ENCODE data around the gene LPCAT3. TPM values are rescaled to one million over a fixed set of nuclear protein-coding genes. Genes with fewer than 3 reads are reported as not detected.

The LPCAT3 gene
- total and polyA plus RNA-seq, 8 donors, result 15.0 to 116 (median 48.2) TPM

DNA sequence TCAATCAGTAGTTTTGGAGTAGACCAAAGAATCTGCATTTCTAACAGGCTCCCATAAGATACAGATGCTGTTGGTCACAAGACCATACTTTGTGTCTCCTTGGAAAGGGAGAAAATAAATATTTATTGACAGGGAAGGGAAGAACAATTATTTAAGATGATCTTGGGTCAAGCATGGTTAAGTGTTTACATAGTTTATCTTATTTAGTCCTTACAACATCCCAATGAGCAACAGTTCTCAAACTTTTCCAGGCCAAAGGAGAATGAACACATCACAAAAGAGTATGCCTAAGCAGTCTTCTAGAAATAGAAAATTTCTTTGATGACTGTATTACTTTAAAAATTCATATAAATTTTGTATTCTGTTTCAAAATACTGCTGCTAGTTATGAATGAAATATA lies 8.8 kb downstream of the LPCAT3 start:
- H3K9me3 ChIP-seq, result no peaks in the 10 kb centered on the region
- no peak for TF ChIP-seq EP300 (IDR thresholded peaks at IDR 0.05)
- TF ChIP-seq, protein P1, sequence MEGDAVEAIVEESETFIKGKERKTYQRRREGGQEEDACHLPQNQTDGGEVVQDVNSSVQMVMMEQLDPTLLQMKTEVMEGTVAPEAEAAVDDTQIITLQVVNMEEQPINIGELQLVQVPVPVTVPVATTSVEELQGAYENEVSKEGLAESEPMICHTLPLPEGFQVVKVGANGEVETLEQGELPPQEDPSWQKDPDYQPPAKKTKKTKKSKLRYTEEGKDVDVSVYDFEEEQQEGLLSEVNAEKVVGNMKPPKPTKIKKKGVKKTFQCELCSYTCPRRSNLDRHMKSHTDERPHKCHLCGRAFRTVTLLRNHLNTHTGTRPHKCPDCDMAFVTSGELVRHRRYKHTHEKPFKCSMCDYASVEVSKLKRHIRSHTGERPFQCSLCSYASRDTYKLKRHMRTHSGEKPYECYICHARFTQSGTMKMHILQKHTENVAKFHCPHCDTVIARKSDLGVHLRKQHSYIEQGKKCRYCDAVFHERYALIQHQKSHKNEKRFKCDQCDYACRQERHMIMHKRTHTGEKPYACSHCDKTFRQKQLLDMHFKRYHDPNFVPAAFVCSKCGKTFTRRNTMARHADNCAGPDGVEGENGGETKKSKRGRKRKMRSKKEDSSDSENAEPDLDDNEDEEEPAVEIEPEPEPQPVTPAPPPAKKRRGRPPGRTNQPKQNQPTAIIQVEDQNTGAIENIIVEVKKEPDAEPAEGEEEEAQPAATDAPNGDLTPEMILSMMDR (IDR thresholded peaks at IDR 0.05), result no peak
- TF ChIP-seq POLR2A (IDR thresholded peaks at IDR 0.05), result no peak
- no peak for TF ChIP-seq POLR2AphosphoS5 (IDR thresholded peaks at IDR 0.05)
- H3K4me3 ChIP-seq, result no peak overlapping the region
- DNase-seq, result no peak
- H3K4me1 ChIP-seq, result peaks cover 0 to 84% (median 39%) of the 10 kb centered on the region in 4 donors
- intact Hi-C loops (cut with DNase I; ENCODE audit: low total_unique reads), result no loop called here
- no peaks in the 10 kb centered on the region for H3K27me3 ChIP-seq
- H3K27ac ChIP-seq, result no peak overlapping the region
- peaks cover 10 to 49% (median 38%) of the 10 kb centered on the region in 4 donors for H3K36me3 ChIP-seq

DNA sequence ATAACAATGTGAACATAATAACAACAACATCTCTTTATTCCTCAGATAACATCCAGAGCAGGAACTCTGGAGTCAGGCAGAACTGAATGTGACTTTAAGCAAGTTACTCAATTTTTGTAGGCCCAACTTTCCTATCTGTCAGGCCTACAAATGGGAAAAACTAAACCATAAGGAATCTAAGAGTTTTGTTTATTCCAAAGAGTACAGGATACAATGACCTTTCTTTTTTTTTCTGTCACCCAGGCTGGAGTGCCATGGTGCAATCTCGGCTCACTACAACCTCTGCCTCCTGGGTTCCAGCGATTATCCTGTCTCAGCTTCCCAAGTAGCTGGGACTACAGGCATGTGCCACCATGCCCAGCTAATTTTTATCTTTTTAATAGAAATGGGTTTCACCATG lies 9.4 kb downstream of the LPCAT3 start:
- Histone ChIP-seq H3K4me3 (no peak overlapping the region), H3K4me1 (peaks cover 0 to 83% (median 38%) of the 10 kb centered on the region in 4 donors), H3K27ac (peak overlapping the region in 1 of 5 donors; percentile 14), H3K27me3 (no peaks in the 10 kb centered on the region), H3K9me3 (no peaks in the 10 kb centered on the region), H3K36me3 (peaks cover 10 to 43% (median 33%) of the 10 kb centered on the region in 4 donors)
- TF ChIP-seq, protein P1 (IDR thresholded peaks at IDR 0.05), result no peak
- TF ChIP-seq POLR2AphosphoS5 (IDR thresholded peaks at IDR 0.05) (no peak), POLR2A (IDR thresholded peaks at IDR 0.05) (no peak), EP300 (IDR thresholded peaks at IDR 0.05) (no peak)
- intact Hi-C loops (cut with DNase I; ENCODE audit: low total_unique reads), result no loop called here
- DNase-seq, result no peak
- 88 to 97% (median 89%) methylated on average over 2 of the region's 2 CpGs for WGBS, 5 donors

DNA sequence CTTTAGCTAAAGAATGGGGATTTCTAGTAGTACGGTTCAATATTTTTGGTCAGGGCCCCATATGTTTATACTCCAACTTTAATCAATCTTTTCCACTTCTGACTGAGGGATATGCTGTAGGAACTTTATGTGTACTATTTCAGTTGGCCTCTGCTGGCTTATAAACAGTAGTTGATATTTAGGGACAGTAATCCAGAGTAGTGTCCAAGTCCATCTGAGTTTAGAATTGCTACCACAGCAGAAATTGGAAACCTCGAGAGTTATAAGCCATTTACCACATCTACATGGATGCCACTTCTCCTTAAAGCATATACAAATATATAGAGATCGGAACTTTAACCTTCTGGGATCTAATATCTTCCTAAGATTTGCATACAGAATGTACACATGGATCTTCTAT lies 11.6 kb downstream of the LPCAT3 start:
- Histone ChIP-seq H3K27me3 (no peaks in the 10 kb centered on the region), H3K4me1 (peaks cover 0 to 61% (median 27%) of the 10 kb centered on the region in 4 donors), H3K27ac (no peak overlapping the region), H3K36me3 (peaks cover 6 to 26% (median 15%) of the 10 kb centered on the region in 4 donors), H3K9me3 (no peaks in the 10 kb centered on the region), H3K4me3 (no peak overlapping the region)
- whole genome bisulfite sequencing, 5 donors, result 80 to 91% (median 84%) methylated on average over 3 of the region's 3 CpGs
- TF ChIP-seq, protein P1 (IDR thresholded peaks at IDR 0.05), result no peak
- TF ChIP-seq POLR2A (IDR thresholded peaks at IDR 0.05), result no peak
- no peak for TF ChIP-seq POLR2AphosphoS5 (IDR thresholded peaks at IDR 0.05)
- no peak for TF ChIP-seq EP300 (IDR thresholded peaks at IDR 0.05)
- intact Hi-C loops (cut with DNase I; ENCODE audit: low total_unique reads), result no loop called here
- no peak for DNase-seq

DNA sequence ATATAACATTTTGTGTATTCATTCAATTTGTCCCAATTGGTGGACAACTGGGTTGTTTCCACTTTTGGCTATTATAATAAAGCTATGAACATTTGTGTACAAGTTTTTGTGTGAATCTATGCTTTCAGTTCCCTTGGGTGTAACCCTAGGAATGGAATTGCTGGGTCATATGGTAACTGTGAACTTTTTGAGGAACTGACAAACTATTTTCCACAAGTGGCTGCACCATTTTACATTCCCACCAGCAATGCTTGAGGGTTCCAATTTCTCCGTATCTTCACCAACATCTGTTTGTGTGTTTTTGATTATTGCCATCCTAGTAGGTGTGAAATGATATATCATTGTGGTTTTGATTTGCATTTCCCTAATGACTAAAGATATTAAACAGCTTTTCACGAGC lies 13.0 kb downstream of the LPCAT3 start:
- Histone ChIP-seq H3K4me3 (no peak overlapping the region), H3K27ac (no peak overlapping the region), H3K27me3 (no peaks in the 10 kb centered on the region), H3K9me3 (no peaks in the 10 kb centered on the region), H3K4me1 (peaks cover 0 to 54% (median 23%) of the 10 kb centered on the region in 4 donors), H3K36me3 (peaks cover 0 to 25% (median 14%) of the 10 kb centered on the region in 4 donors)
- WGBS, 5 donors, result 64 to 86% (median 77%) methylated on average over 2 of the region's 2 CpGs
- DNase-seq, result no peak
- TF ChIP-seq, protein P1 (IDR thresholded peaks at IDR 0.05), result no peak
- TF ChIP-seq POLR2AphosphoS5 (IDR thresholded peaks at IDR 0.05), result no peak
- no peak for TF ChIP-seq EP300 (IDR thresholded peaks at IDR 0.05)
- no peak for TF ChIP-seq POLR2A (IDR thresholded peaks at IDR 0.05)
- intact Hi-C loops (cut with DNase I; ENCODE audit: low total_unique reads), result no loop called here

Measured in stomach (tissue), 9 donors.